HG02852 (cell line): ENCODE measurements around the gene DLGAP4.

Source experiments
- ATAC-seq: cut with Tn5 transposase; IDR thresholded peaks from one replicate; pipeline ENCODE4 v1.9.1; 2021; ENCODE audit warnings: mild to moderate bottlenecking, moderate library complexity; ENCODE audit not compliant: unreplicated experiment

Gene DLGAP4

DNA sequence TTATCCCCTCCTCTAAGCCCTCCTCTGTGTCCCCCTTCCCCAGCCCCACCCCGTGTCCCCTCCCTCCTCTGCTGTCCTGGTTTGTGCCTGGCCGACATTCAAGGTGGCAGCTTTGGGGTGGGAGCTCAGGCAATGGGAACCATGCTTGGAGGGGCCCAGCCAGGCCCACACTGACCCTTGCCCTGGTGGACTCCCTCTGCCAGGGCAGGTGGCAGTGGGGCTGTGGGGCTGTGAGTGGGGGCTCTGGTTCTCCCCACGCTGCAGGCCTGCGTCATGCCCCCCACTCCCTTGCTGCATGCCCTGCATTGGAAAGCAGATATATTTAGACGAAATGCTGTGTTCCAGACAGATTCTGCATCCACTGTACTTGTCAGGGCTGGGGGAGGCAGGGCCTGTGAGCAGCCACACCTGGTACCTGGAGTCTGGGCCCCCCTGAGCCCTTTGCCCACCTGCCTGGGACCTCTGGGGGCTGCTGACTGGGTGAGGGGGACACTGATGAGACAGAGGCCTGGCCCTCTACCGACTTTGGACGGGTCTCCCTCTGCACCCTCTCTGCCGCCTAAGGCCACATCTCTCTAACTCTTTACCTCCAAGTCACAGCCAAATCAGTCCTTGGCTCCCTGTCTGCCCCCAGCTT, 14.2 kb downstream of the DLGAP4 start:
- no peak for ATAC-seq

DNA sequence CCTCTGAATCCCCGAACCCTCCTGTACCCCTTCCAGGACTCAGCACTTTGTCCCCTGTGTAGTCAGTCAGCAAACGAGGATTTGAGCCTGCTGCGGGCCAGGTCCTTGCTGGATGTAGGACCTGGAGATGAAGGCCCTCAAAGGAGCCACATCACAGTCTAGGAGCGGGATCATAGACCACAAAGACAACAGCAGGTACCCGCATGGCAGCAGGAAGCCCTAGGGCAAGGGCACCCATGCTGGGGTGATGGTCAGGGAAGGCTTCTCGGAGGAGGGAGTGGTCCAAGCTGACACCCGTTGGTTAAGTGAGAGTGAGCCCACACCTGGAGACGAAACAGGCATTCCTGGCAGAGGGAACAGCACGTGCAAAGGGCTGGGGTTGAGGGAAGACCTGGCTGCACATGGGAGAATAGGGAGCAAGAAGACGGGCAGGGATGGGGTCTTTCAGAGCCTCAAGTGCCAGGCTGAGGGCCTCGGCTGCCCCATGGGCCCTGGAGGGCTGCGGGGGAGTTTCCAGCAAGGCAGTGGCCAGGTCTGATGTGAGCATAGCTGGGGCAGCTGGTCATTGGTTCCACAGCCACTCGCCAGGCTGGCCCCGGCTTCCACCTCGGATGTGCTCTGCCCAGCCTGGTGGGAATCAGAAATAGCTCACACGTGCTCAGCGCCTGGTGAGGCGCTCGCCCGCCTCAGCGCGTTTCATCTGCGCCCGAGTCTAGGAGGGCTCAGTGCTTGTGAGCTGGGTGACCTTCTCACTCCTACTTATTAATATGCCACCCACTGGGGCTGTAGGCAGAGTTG, 15.0 kb downstream of the DLGAP4 start:
- ATAC-seq = no peak

DNA sequence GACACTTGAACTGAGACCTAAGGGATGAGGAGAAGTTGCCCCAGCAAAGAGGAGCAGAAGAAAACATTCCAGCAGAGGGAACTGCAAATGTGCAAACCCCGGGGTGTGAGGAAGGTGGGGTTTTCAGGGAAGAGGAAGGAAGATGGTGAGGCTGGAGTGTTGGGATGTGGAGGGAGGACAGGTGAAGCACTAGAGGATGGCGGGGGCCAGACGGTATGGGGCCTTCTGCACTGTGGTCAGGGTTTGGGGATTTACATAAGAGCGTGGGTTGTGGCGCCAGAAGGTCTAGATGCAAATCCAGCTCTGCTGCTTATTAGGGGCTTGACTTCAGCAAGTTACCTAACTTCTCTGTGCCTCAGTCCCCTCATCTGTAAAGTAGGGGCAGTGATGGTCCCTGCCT, 16.0 kb downstream of the DLGAP4 start:
- ATAC-seq = no peak

DNA sequence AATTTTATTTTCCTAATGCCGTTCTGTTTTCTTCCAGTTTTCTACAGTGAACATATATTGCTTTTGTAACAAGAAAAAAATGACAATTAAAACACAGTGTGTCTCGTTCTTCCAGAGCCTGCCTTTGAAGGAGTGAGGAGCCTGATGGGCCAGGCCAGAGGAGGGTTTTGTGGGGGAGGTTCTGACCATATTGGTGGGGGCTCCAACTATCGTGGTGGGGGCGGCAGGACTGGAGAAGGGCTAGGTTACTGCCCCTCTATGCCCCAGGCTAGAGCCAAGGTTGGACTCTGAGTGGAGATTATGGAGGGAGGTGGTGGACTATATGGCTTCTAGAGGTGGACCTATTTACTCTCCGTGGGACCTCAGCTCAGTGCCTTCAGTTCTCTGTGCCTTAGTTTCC, 24.0 kb downstream of the DLGAP4 start:
- ATAC-seq = no peak

DNA sequence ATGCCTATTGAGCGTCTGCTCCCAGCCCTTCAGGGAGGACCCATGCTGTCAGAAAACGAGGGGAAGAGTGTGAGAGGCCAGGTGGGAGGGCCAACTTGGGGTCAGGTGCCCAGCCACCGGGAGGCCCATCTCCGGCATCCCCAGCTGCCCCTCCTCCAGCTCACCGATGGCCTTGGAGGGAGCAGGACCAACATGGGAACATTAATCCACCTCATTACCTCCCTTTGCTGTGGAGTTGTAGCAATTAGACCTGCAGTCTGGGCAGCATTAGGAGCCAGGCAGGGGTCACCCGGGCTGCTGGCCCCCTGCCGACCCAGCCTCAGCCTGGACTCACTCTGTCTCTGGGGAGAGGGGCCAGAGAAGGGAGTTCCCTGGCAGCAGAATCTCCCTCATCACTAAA, 25.1 kb downstream of the DLGAP4 start:
- ATAC-seq = no peak

DNA sequence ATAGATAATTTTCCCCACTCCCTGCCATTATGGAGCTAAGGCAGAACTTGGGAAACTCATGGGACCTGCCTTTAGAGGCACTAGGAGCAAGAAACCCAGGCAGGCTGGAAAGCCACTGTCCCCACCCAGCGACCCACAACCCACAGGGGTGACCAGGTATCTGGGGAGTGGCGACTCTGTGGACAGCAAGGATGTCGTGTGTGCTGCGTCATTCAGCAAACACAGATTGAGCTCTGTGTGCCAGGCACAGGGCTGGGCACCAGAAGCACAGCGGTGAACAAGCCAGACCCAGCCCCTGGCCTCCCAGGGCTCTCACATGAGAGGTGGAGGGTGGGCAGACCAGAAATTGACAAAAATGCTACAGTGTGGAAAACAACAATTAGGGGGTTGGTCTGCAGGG, 27.7 kb downstream of the DLGAP4 start:
- no peak for ATAC-seq

DNA sequence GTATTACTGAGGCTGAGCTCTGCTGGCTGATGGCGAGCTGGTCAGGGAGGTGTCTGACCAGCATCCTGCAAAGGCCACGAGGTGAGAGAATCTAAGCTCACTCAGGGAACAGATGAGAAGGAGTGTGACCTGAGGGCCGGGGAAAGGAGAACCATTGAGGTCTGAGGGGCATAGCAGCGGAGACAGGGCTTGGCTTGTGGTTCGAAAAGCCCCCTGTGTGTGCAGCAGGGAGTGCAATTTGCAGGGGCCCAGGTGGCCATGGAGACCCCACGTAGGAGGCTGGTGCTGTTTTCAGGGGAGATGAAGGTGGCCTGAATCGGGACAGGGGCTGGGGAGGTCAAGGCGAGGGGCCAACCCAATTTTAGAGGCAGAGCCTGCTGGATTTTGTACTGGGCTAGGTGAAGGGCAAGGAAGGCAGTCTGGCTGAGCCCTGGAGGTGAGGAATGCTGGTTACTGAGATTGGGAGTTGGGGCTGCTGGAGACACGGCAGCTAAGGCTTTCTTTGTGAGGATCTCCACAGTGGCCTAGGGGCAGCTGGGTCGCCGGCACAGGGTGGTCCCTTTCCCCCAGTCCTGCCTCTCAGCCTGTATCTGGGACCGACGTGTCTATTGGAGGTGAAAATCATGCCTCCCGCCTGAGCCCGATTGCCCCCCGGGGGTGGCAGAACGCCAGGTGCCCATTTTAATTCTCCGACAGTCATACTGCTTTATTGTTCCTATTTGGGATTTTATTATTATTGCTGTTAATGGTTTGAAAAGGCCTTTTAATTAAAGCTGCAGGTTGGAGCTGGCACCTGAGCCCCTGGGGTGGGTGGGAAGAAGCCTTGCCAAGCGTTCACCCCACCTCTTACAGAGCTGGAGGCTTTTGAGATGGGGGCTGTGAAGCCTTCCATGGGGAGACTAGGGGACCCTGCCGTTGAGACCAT, 28.4 kb downstream of the DLGAP4 start:
- no peak for ATAC-seq

DNA sequence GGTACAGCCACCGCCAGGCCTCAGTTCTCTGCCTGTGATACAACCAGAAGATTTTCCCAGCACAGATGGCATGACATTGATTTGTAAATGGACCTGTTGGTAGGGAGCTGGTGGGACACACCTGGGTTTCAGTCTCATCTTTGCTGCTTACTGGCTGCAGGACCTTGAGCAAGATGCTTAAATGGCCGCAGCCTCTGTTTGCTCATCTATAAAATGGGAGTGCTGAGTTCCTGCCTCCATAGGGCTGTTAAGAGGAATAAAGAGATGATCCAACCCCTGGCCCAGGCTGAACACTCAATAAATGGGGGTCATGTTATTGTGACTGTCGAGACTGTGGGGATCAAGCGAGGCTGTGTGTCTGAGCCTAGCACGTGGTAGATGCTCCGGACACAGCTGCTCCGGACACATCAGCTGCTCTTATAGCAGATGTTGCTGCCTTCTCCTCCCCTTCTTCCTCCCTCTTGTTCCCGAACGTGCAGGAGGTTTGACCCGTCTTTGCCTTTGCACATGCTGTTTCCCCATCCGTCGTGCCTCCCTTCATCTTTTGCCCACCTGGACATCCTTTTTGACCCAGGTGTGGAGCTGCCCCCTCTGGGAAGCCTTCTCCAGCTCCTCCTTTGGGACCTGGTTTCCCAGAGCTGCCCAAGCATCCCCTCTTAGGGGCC, 29.2 kb downstream of the DLGAP4 start:
- ATAC-seq = no peak

DNA sequence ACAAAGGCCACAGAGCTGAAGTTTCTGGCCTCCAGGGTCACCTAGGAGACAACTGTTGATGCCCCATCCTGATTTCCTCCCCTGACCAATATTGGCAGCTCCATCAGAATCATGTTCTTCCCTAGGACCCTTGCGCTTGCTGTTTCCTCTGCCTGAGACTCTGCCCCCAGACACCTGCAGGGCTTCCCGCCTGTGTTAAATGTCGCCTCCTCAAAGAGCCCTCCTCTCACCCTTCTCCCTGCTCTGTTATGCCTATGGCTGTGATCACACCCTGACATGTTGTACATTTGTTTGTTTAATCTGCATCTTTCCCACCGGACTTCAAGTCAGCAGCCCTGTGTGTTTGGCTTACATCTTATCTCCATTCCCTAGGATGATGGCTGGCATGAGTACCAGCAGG, 30.1 kb downstream of the DLGAP4 start:
- no peak for ATAC-seq

DNA sequence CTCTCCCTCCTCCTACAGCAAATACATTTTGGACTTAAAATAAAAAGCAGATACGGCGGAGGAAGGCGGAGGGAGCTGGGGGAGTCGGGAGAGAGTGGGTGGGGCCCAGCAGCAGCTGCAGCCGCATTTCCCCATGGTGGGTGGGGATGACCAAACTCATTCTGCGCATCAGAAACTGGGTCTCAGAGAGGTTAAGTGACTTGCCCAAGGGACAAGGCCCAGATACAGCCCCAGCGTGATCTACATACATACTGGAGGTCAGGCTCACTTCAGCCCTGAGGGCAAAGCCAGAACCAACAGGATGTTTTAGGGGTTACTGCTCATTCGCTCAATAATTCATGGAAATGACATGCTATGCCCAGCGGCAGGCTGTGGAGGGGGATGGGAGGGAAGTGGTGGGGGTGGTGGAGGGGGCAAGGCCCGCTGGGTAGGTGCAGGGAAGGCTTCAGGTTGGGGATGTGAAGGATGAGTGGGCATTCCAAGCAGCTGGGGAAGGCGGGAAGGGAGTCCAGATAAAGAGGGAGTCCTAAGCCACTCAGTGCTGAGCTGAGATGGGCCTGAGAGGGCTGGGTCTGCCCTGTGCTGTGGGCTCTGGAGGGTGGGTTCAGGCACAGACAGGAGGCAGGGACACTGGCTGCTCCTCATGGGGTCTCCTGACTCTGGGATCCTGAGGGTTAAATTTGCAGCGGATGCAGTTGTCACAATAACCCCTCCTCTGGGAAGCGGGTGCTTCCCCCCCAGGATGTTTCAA, 31.0 kb downstream of the DLGAP4 start:
- ATAC-seq = no peak

DNA sequence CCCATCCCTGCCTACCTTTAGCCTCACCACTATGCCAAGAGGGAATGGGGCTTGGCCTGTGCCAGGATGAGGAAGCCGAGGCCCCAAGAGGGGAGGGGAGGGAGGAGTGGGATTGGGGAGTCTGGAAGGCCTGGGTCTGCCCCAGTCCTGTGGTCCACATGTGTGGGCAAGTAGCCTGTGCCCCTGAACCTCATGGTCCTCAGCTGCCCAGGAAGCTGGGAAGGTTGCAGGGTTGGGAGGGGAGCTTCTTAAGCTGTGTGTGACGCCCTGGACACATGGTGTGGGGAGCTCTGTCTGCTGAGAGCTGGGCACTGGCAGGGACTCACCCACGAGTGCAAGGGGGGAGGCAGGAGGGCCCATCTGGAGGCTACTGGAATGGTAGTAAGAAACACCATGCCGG, 31.7 kb downstream of the DLGAP4 start:
- no peak for ATAC-seq

DNA sequence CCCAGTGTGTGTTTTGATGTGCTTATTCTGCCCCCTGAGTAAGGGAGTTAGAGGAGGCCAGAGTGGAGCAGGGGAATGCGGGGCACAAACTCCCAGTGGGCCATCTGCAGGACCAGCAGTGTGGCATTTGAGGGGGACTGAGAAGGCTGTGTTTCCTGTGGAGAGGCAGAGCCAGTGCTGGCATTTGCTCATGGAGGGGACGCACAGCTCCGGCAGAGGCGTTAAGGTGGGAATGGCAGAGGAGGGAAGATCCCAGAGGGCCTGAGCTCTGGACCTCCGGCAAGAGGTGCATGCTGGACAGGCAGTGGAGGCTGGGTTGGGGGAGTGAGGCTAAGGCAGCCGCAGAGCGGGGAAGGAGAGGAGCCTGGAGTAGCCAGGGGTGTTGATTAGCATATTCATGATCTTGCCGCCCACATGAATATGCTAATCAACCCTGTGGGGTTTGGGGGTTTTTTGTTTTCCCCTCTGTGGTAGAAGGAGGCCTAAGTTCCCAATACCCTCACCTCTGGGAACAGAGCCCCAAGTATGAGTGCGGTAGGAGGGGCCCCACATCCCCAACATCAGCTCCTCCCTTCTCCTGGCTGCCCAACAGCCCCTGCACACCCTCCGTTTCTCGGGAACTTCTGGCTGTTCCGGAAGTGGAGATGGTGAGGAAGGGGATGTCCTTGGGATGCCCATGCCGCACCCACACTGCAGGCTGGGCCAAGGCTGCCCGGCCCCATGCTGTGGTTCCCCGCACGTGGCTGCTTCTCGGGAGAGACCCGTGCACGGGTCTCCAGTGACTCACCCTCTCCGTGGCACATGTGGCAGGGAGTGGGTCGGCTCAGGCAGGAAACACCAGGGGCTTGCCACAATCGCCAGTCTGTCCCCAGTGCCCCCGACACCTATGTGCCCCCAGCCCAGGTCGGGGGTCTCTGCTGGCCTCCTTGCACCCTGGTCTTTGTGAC, 33.8 kb downstream of the DLGAP4 start:
- no peak for ATAC-seq

DNA sequence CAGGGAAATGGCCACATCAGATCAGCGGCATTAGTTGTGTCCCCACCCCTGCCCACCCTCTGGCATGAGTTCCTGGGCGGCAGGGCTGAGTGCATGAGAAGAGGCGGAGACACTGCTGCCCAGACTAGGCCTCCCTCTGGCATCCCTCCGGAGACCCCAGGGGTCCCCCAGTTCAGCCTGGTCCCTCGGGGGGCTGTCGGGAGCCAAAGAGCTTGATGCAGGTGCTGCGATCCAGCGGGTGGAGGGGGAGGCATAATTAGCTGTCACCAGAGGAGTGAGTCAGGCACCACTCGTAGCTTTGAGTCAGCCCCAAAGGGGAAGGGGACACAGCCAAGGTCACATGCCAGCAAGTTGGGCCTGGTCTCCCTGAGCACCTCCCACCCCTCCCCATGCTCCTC, 34.5 kb downstream of the DLGAP4 start:
- ATAC-seq = no peak

DNA sequence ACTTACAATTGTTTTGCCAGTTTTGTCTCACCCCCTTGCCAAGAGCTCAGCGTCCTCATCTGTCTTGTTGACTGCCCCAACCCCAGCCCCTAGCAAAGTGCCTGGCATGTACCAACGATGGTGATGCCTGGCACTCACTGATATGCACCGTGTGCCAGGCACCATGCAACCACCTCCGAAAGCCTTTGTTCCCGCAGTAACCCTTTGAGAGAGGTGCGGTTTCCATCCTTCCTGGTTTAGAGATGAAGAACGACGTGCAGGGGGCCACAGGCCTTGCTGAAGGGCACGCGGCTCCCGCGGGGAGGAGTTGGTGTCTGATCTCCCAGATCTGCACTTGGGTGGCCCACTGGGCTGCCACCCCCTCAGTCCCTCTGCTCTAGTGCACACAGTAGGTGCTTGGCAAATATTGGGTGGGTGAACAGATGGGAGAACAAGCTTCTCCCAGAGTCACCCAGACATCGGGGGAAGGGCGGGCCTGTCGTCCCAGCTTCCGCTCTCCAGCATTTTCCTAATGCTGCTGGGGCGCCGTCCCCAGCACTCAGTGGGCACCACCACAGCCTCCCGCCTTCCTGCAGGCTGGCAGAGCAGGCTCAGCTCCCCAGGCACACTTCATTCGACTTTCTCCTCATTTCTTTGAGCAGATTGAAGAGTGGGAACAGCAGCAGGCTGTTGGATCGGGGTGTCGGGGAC, 35.3 kb downstream of the DLGAP4 start:
- no peak for ATAC-seq

DNA sequence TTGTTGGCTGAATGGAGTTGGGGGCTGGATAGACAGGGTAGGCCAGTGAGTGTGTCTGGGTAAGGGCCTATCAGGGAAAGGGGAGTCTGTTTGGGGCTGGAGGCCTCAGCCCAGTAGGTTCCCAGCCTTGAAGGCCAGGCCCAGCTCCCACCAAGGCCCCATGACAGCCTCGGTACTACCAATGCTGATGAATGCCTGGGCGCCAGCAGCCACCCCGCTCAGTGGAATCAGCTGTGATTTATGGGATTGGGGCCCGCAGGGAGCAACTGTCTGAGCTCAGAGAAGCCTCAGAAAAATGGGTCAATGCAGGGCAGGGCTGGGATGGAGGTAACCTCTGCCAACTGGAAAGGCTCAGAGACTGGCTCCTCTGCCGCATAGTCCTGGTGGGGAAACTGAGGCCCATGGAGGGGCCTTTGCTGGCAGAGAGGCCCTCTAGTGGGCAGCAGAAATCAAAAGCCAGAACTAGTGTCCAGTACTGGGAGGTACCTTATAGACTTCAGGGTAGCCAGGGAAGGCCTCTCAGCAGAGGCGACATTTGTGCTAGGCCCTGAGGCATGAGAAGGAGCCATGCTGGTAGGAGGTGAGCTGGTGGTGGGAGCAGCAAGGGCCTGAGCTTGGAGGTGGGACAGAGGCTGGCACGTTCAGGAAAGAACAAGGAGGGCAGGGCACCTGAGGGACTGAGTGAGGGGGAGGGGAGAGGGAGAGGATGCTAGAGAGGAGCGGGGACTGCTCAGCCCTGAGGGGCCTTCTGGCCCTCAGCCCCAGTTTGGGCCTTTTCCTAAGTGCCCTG, 36.4 kb downstream of the DLGAP4 start:
- ATAC-seq = no peak

DNA sequence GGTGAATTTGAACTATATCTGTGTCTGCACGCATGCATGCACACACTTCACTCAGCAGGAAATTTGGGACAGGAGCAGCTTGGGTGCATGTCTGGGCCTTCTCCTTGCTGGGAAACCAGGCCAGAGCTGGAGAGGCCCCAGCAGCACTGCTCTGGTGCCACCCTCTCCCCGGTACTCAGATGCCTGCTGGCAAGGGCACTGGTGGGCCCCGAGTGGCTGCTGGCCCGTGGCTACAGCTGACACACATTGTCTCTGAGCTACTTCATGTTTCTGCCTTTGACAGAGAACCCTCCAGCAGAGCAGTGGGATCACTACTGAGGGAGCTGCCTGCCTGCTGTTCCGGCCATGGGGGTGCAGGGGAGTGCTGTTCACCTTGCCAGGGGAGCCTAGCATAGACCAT, 37.5 kb downstream of the DLGAP4 start:
- no peak for ATAC-seq

DNA sequence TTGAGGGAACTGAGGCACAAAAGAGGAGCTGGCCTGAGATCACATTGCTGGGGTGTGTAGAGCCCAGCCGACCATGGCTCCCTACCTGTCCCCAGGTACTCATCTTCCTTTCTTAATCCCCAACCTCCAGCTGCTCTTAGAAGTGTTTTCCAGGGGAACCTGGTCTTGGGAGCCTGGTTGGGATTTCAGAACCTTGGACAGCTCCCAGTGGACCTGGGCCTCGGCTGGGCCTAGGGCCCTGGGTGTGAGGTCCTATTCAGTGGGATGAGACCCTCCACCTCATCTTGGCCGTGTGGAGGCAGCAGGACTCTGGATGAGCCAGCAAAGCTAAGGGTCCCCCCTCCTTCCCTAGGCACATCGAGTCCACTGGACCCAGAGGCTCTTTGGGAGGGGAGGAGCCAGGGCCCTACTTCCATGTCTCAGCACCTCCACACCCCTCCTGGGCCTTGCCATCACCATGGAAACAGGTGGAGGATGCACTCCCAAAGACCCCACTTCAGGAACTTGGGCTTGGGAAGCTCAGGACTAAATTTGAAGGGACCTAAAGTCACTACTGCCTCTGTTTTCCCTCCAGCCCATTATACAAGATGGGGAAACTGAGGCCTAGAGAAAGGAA, 38.5 kb downstream of the DLGAP4 start:
- ATAC-seq = no peak

DNA sequence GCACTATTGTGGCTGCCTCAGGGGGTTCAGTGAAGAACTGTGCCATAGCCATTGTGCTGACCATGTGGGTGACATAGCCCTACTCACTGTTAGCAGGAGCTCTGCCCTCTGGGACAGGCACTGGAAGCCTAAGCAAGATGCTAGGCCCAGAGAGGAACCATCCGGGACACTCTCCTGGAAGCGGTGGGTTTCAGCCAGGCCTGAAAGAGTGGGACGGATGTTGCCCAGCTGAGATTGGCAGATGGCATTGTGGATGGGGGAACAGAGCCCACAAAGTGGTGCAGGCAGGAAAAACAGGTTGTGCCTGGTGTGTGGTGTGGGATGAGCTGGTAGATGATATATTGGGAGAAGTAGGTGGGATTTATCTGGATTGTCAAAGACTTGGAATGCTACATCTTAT, 40.1 kb downstream of the DLGAP4 start:
- no peak for ATAC-seq
